ENCODE data around the gene CCDC92.

CCDC92 gene

GRCh38 chr12:123903301-123904065, 69.1 kb downstream of the CCDC92 start:
- Mint-ChIP-seq H3K4me3 (no peak overlapping the region), H3K4me1 (peaks cover 7 to 8% of the 10 kb centered on the region in 2 donors), H3K9me3 (no peaks in the 10 kb centered on the region)

GRCh38 chr12:123902821-123903220, 69.8 kb downstream of the CCDC92 start:
- DNase-seq (no peak), ATAC-seq (replicated peaks) (no peak)
- Mint-ChIP-seq H3K4me3 (no peak overlapping the region), H3K27ac (no peak overlapping the region), H3K9me3 (no peaks in the 10 kb centered on the region), H3K36me3 (no peaks in the 10 kb centered on the region), H3K27me3 (peaks cover 19 to 20% of the 10 kb centered on the region in 2 donors), H3K4me1 (peaks cover 7 to 8% of the 10 kb centered on the region in 2 donors)

More at GRCh38 chr12:123903301-123904065, 69.1 kb downstream of the CCDC92 start:
- Mint-ChIP-seq H3K27me3 (peaks cover 19 to 20% of the 10 kb centered on the region in 2 donors), H3K27ac (no peak overlapping the region), H3K36me3 (no peaks in the 10 kb centered on the region)
- ATAC-seq (replicated peaks) (no peak), DNase-seq (no peak)

GRCh38 chr12:123900871-123901376, 71.7 kb downstream of the CCDC92 start:
- Mint-ChIP-seq H3K36me3 (no peaks in the 10 kb centered on the region), H3K27ac (no peak overlapping the region), H3K9me3 (no peaks in the 10 kb centered on the region), H3K4me1 (peaks cover 7 to 8% of the 10 kb centered on the region in 2 donors), H3K4me3 (no peak overlapping the region), H3K27me3 (peaks cover 19 to 20% of the 10 kb centered on the region in 2 donors)
- DNase-seq (no peak), ATAC-seq (replicated peaks) (peak; percentile 27 to 39)

GRCh38 chr12:123899368-123899767, 73.3 kb downstream of the CCDC92 start:
- Mint-ChIP-seq H3K27me3 (peaks cover 19 to 20% of the 10 kb centered on the region in 2 donors), H3K4me3 (no peak overlapping the region), H3K4me1 (peaks cover 0 to 4% of the 10 kb centered on the region in 2 donors), H3K36me3 (no peaks in the 10 kb centered on the region), H3K27ac (no peak overlapping the region), H3K9me3 (no peaks in the 10 kb centered on the region)
- DNase-seq: no peak
- ATAC-seq (replicated peaks): no peak

- DNase-seq (no peak), ATAC-seq (replicated peaks) (no peak)
- Mint-ChIP-seq H3K27ac (no peak overlapping the region), H3K36me3 (no peaks in the 10 kb centered on the region), H3K9me3 (no peaks in the 10 kb centered on the region), H3K27me3 (peaks cover 19 to 20% of the 10 kb centered on the region in 2 donors), H3K4me1 (peaks cover 0 to 4% of the 10 kb centered on the region in 2 donors), H3K4me3 (no peak overlapping the region)
These were observed 74.0 kb downstream of the CCDC92 start for GRCh38 chr12:123898673-123899072.

- no peaks in the 10 kb centered on the region for H3K36me3 Mint-ChIP-seq
- H3K27ac Mint-ChIP-seq: no peak overlapping the region
- no peak for ATAC-seq (replicated peaks)
- no peak for DNase-seq
- no peak overlapping the region for H3K4me3 Mint-ChIP-seq
- no peaks in the 10 kb centered on the region for H3K9me3 Mint-ChIP-seq
- peaks cover 14 to 17% of the 10 kb centered on the region in 2 donors for H3K27me3 Mint-ChIP-seq
- peaks cover 0 to 4% of the 10 kb centered on the region in 2 donors for H3K4me1 Mint-ChIP-seq
These were observed 75.4 kb downstream of the CCDC92 start for GRCh38 chr12:123897221-123897620.

GRCh38 chr12:123896767-123897166, 75.9 kb downstream of the CCDC92 start:
- peaks cover 12 to 20% of the 10 kb centered on the region in 2 donors for H3K27me3 Mint-ChIP-seq
- no peak for ATAC-seq (replicated peaks)
- no peak overlapping the region for H3K27ac Mint-ChIP-seq
- H3K9me3 Mint-ChIP-seq: no peaks in the 10 kb centered on the region
- peaks cover 0 to 4% of the 10 kb centered on the region in 2 donors for H3K4me1 Mint-ChIP-seq
- H3K36me3 Mint-ChIP-seq: no peaks in the 10 kb centered on the region
- DNase-seq: no peak
- H3K4me3 Mint-ChIP-seq: no peak overlapping the region

- ATAC-seq (replicated peaks): no peak
- no peaks in the 10 kb centered on the region for H3K9me3 Mint-ChIP-seq
- no peak overlapping the region for H3K4me3 Mint-ChIP-seq
- H3K4me1 Mint-ChIP-seq: no peaks in the 10 kb centered on the region
- no peaks in the 10 kb centered on the region for H3K36me3 Mint-ChIP-seq
- no peak overlapping the region for H3K27ac Mint-ChIP-seq
- peaks cover 7 to 21% of the 10 kb centered on the region in 2 donors for H3K27me3 Mint-ChIP-seq
- DNase-seq: no peak
These were observed 77.2 kb downstream of the CCDC92 start for GRCh38 chr12:123895451-123895850.

- H3K9me3 Mint-ChIP-seq: no peaks in the 10 kb centered on the region
- DNase-seq (no peak), ATAC-seq (replicated peaks) (no peak)
- no peaks in the 10 kb centered on the region for H3K36me3 Mint-ChIP-seq
- no peaks in the 10 kb centered on the region for H3K4me1 Mint-ChIP-seq
- H3K27me3 Mint-ChIP-seq: peaks cover 6 to 22% of the 10 kb centered on the region in 2 donors
- H3K27ac Mint-ChIP-seq: no peak overlapping the region
- no peak overlapping the region for H3K4me3 Mint-ChIP-seq
These were observed 77.7 kb downstream of the CCDC92 start for GRCh38 chr12:123894823-123895345.

GRCh38 chr12:123893276-123893675, 79.4 kb downstream of the CCDC92 start:
- H3K4me3 Mint-ChIP-seq: no peak overlapping the region

GRCh38 chr12:123892853-123893252, 79.8 kb downstream of the CCDC92 start:
- ATAC-seq (replicated peaks): no peak
- no peaks in the 10 kb centered on the region for H3K4me1 Mint-ChIP-seq
- peaks cover 6 to 18% of the 10 kb centered on the region in 2 donors for H3K27me3 Mint-ChIP-seq
- H3K36me3 Mint-ChIP-seq: no peaks in the 10 kb centered on the region
- DNase-seq: no peak
- H3K4me3 Mint-ChIP-seq: no peak overlapping the region
- no peaks in the 10 kb centered on the region for H3K9me3 Mint-ChIP-seq
- no peak overlapping the region for H3K27ac Mint-ChIP-seq

More at GRCh38 chr12:123893276-123893675, 79.4 kb downstream of the CCDC92 start:
- Mint-ChIP-seq H3K9me3 (no peaks in the 10 kb centered on the region), H3K4me1 (no peaks in the 10 kb centered on the region), H3K36me3 (no peaks in the 10 kb centered on the region), H3K27me3 (peaks cover 6 to 18% of the 10 kb centered on the region in 2 donors), H3K27ac (no peak overlapping the region)
- no peak for DNase-seq
- ATAC-seq (replicated peaks): no peak

GRCh38 chr12:123892180-123892559, 80.5 kb downstream of the CCDC92 start:
- H3K36me3 Mint-ChIP-seq: no peaks in the 10 kb centered on the region
- H3K27me3 Mint-ChIP-seq: peaks cover 6 to 18% of the 10 kb centered on the region in 2 donors

GRCh38 chr12:123891516-123892179, 81.0 kb downstream of the CCDC92 start:
- Mint-ChIP-seq H3K36me3 (no peaks in the 10 kb centered on the region), H3K27me3 (peaks cover 6 to 18% of the 10 kb centered on the region in 2 donors), H3K27ac (no peak overlapping the region), H3K4me1 (no peaks in the 10 kb centered on the region), H3K9me3 (no peaks in the 10 kb centered on the region), H3K4me3 (no peak overlapping the region)
- ATAC-seq (replicated peaks) (no peak), DNase-seq (no peak)

More at GRCh38 chr12:123892180-123892559, 80.5 kb downstream of the CCDC92 start:
- H3K4me3 Mint-ChIP-seq: no peak overlapping the region
- H3K27ac Mint-ChIP-seq: no peak overlapping the region
- ATAC-seq (replicated peaks): no peak
- DNase-seq: no peak
- no peaks in the 10 kb centered on the region for H3K9me3 Mint-ChIP-seq
- H3K4me1 Mint-ChIP-seq: no peaks in the 10 kb centered on the region

- no peaks in the 10 kb centered on the region for H3K4me1 Mint-ChIP-seq
- no peak for DNase-seq
- peaks cover 6 to 18% of the 10 kb centered on the region in 2 donors for H3K27me3 Mint-ChIP-seq
- no peaks in the 10 kb centered on the region for H3K36me3 Mint-ChIP-seq
- H3K4me3 Mint-ChIP-seq: no peak overlapping the region
- H3K27ac Mint-ChIP-seq: no peak overlapping the region
- ATAC-seq (replicated peaks): no peak
- H3K9me3 Mint-ChIP-seq: no peaks in the 10 kb centered on the region
These were observed 81.6 kb downstream of the CCDC92 start for GRCh38 chr12:123891011-123891410.
